ENCODE measurements around the gene CPXM2.

CPXM2 gene

GRCh38 chr10:123766761-123767160 is 124.8 kb downstream of the CPXM2 start:
- Histone ChIP-seq H3K36me3 (ENCODE audit: insufficient read depth) (no peaks in the 10 kb centered on the region), H3K4me3 (IDR thresholded peaks at IDR 0.05; ENCODE audit: insufficient read depth, low read depth, low read length) (no peak overlapping the region), H3K9ac (no peak overlapping the region), H4K20me1 (ENCODE audit: insufficient read depth) (no peaks in the 10 kb centered on the region), H3K4me1 (ENCODE audit: low read depth, poor library complexity, severe bottlenecking) (no peaks in the 10 kb centered on the region), H3K27ac (no peak overlapping the region), H3K4me2 (no peak overlapping the region), H2AFZ (ENCODE audit: low read depth) (no peak overlapping the region), H3K27me3 (ENCODE audit: insufficient read depth, low read depth) (no peaks in the 10 kb centered on the region), H3K79me2 (ENCODE audit: insufficient read depth, low read depth) (no peaks in the 10 kb centered on the region)
- no peak for TF ChIP-seq CTCF (conservative IDR thresholded peaks at IDR 0.05; ENCODE audit: low read depth, low read length)

GRCh38 chr10:123766012-123766411 is 125.6 kb downstream of the CPXM2 start:
- no peaks in the 10 kb centered on the region for H3K27me3 ChIP-seq (ENCODE audit: insufficient read depth, low read depth)

GRCh38 chr10:123761666-123762230 is 129.9 kb downstream of the CPXM2 start:
- Histone ChIP-seq H3K36me3 (ENCODE audit: insufficient read depth) (no peaks in the 10 kb centered on the region), H3K4me1 (ENCODE audit: low read depth, poor library complexity, severe bottlenecking) (no peaks in the 10 kb centered on the region), H3K27me3 (ENCODE audit: insufficient read depth, low read depth) (no peaks in the 10 kb centered on the region), H3K4me2 (no peak overlapping the region), H3K79me2 (ENCODE audit: insufficient read depth, low read depth) (no peaks in the 10 kb centered on the region), H2AFZ (ENCODE audit: low read depth) (no peak overlapping the region), H3K27ac (no peak overlapping the region), H3K4me3 (IDR thresholded peaks at IDR 0.05; ENCODE audit: insufficient read depth, low read depth, low read length) (no peak overlapping the region), H3K9ac (no peak overlapping the region), H4K20me1 (ENCODE audit: insufficient read depth) (no peaks in the 10 kb centered on the region)
- no peak for TF ChIP-seq CTCF (conservative IDR thresholded peaks at IDR 0.05; ENCODE audit: low read depth, low read length)

More at GRCh38 chr10:123766012-123766411, 125.6 kb downstream of the CPXM2 start:
- Histone ChIP-seq H3K27ac (no peak overlapping the region), H3K4me2 (no peak overlapping the region), H3K4me1 (ENCODE audit: low read depth, poor library complexity, severe bottlenecking) (no peaks in the 10 kb centered on the region), H4K20me1 (ENCODE audit: insufficient read depth) (no peaks in the 10 kb centered on the region), H3K79me2 (ENCODE audit: insufficient read depth, low read depth) (no peaks in the 10 kb centered on the region), H2AFZ (ENCODE audit: low read depth) (no peak overlapping the region), H3K4me3 (IDR thresholded peaks at IDR 0.05; ENCODE audit: insufficient read depth, low read depth, low read length) (no peak overlapping the region), H3K9ac (no peak overlapping the region), H3K36me3 (ENCODE audit: insufficient read depth) (no peaks in the 10 kb centered on the region)
- no peak for TF ChIP-seq CTCF (conservative IDR thresholded peaks at IDR 0.05; ENCODE audit: low read depth, low read length)

GRCh38 chr10:123761038-123761428 is 130.6 kb downstream of the CPXM2 start:
- no peak overlapping the region for H3K4me3 ChIP-seq (IDR thresholded peaks at IDR 0.05; ENCODE audit: insufficient read depth, low read depth, low read length)
- H4K20me1 ChIP-seq (ENCODE audit: insufficient read depth): no peaks in the 10 kb centered on the region
- no peak overlapping the region for H3K9ac ChIP-seq
- H3K36me3 ChIP-seq (ENCODE audit: insufficient read depth): no peaks in the 10 kb centered on the region
- no peaks in the 10 kb centered on the region for H3K79me2 ChIP-seq (ENCODE audit: insufficient read depth, low read depth)
- H3K27ac ChIP-seq: no peak overlapping the region
- TF ChIP-seq CTCF (conservative IDR thresholded peaks at IDR 0.05; ENCODE audit: low read depth, low read length): no peak
- no peaks in the 10 kb centered on the region for H3K4me1 ChIP-seq (ENCODE audit: low read depth, poor library complexity, severe bottlenecking)
- H2AFZ ChIP-seq (ENCODE audit: low read depth): no peak overlapping the region
- H3K27me3 ChIP-seq (ENCODE audit: insufficient read depth, low read depth): no peaks in the 10 kb centered on the region
- no peak overlapping the region for H3K4me2 ChIP-seq

All from KMS-11 (cell line).